Stomach smooth muscle (tissue), 2 donors: ENCODE data around the gene INPP4A.

ENCODE experiments used
- H3K27ac ChIP-seq: one replicate; pipeline ENCODE4 v1.7.0; 2013; ENCODE audit warnings: mild to moderate bottlenecking, low read length, inconsistent platforms
- H3K27me3 ChIP-seq, 2 donors: one replicate each; pipeline ENCODE4 v1.7.0; 2013; ENCODE audit warnings: low read length in 2 of 2; ENCODE audit not compliant: insufficient read depth in 2 of 2, control insufficient read depth in 1 of 2
- H3K36me3 ChIP-seq, 2 donors: one replicate each; pipeline ENCODE4 v1.7.0; 2013; ENCODE audit warnings: low read length in 2 of 2; ENCODE audit not compliant: control insufficient read depth in 2 of 2, insufficient read depth in 2 of 2
- H3K4me1 ChIP-seq: one replicate; pipeline ENCODE4 v1.7.0; 2013; ENCODE audit warnings: low read length; ENCODE audit not compliant: control insufficient read depth, insufficient read depth
- H3K4me3 ChIP-seq, 2 donors: one replicate each; pipeline ENCODE4 v1.7.0; 2013; ENCODE audit warnings: low read length in 2 of 2
- H3K9ac ChIP-seq, 2 donors: one replicate each; pipeline ENCODE4 v1.7.0; 2013; ENCODE audit warnings: low read length in 2 of 2, mild to moderate bottlenecking in 1 of 2
- H3K9me3 ChIP-seq, 2 donors: one replicate each; pipeline ENCODE4 v1.7.0; 2013; ENCODE audit warnings: low read length in 2 of 2; ENCODE audit not compliant: control insufficient read depth in 2 of 2
- donor health status: healthy.
- donor health status: Pancreatic carcinoma.

The INPP4A gene

DNA sequence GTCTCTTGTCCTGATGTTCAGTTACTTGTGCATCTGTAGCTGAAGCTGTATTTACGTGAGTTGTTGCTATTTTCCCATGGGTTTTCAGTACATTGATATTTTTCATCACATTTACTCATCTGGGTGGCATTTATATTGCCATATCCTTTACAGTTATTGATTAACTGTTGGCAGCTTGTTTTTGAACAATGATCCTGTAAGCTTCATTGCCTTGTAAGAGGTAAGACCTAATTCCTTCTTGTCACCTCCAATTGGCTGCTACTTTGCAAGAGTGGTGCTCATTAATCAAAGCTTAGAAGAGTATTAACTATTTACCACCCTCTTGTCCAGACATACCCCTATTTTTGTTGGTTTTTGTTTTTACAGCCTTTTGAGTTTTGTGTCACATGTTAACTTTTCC is 88.9 kb downstream of the INPP4A start:
- no peaks in the 10 kb centered on the region for H3K4me1 ChIP-seq
- H3K9ac ChIP-seq, result no peak overlapping the region
- no peak overlapping the region for H3K4me3 ChIP-seq
- H3K27me3 ChIP-seq, result no peaks in the 10 kb centered on the region
- no peak overlapping the region for H3K27ac ChIP-seq
- H3K36me3 ChIP-seq, result peaks cover 16 to 21% of the 10 kb centered on the region in 2 donors
- no peaks in the 10 kb centered on the region for H3K9me3 ChIP-seq

DNA sequence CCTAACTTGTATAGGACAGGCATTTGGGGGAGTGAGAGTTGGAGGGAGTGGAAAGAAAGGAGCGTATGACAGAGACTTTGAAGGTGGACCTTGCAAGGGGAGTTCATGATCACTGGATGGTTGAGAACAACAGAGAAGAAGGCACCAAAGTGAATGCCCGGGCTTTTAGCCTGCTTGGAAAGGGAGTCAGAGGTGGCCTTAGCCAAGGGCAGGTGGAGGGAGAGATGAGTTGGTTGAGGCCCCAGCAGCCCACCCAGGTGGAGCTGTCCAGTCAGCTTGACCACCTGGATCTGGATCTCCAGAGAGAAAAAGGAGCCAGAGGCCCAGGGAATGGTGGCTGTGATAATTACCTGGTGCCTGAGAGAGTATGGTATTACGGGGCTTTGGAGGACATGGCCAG is 90.1 kb downstream of the INPP4A start:
- H3K9ac ChIP-seq, result no peak overlapping the region
- no peak overlapping the region for H3K27ac ChIP-seq
- H3K4me3 ChIP-seq, result no peak overlapping the region
- no peaks in the 10 kb centered on the region for H3K27me3 ChIP-seq
- H3K36me3 ChIP-seq, result peaks cover 28 to 31% of the 10 kb centered on the region in 2 donors
- no peaks in the 10 kb centered on the region for H3K9me3 ChIP-seq
- H3K4me1 ChIP-seq, result no peaks in the 10 kb centered on the region

DNA sequence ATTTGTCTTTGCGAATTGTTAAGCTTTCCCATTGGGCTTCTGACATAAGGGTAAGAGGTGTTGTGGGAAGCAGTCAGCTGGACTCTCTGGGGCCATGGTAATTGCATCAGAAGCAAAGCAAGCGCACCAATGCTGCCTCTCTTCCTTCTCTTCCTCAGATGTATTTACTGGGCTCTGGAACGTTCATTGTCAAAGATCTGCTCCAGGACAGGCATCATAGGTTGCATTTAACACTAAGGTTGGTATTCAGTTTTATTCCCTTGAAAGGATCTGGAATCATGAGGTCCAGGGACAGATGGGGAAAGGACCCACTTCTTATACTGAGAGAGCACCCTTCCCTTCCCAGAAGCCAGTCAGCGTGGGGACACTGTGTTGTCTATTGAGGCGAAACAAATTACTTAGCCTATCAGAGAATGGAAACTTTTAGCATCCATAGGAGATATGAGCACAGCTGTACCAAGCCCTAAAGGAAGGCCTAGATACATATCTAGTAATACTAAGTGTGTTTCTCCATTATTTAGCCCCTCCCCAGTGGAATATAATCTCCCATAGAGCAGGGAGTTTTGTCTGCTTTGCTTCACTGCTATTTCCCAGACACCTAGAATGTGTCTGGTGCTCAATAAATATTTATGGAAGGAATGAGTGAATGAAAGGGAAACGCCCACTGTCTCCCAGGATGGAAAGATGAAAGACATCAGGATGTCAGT is 91.5 kb downstream of the INPP4A start:
- peaks cover 33 to 38% of the 10 kb centered on the region in 2 donors for H3K36me3 ChIP-seq
- no peaks in the 10 kb centered on the region for H3K9me3 ChIP-seq
- H3K4me1 ChIP-seq, result no peaks in the 10 kb centered on the region
- no peaks in the 10 kb centered on the region for H3K27me3 ChIP-seq
- H3K4me3 ChIP-seq, result no peak overlapping the region
- no peak overlapping the region for H3K9ac ChIP-seq
- H3K27ac ChIP-seq, result no peak overlapping the region

- H3K9ac ChIP-seq, result no peak overlapping the region
- H3K4me3 ChIP-seq, result no peak overlapping the region
- no peaks in the 10 kb centered on the region for H3K4me1 ChIP-seq
- H3K9me3 ChIP-seq, result no peaks in the 10 kb centered on the region
- H3K27me3 ChIP-seq, result no peaks in the 10 kb centered on the region
- no peak overlapping the region for H3K27ac ChIP-seq
- H3K36me3 ChIP-seq, result peaks cover 33 to 38% of the 10 kb centered on the region in 2 donors
Measured at GRCh38 chr2:98537390-98538126, 92.9 kb downstream of the INPP4A start.

DNA sequence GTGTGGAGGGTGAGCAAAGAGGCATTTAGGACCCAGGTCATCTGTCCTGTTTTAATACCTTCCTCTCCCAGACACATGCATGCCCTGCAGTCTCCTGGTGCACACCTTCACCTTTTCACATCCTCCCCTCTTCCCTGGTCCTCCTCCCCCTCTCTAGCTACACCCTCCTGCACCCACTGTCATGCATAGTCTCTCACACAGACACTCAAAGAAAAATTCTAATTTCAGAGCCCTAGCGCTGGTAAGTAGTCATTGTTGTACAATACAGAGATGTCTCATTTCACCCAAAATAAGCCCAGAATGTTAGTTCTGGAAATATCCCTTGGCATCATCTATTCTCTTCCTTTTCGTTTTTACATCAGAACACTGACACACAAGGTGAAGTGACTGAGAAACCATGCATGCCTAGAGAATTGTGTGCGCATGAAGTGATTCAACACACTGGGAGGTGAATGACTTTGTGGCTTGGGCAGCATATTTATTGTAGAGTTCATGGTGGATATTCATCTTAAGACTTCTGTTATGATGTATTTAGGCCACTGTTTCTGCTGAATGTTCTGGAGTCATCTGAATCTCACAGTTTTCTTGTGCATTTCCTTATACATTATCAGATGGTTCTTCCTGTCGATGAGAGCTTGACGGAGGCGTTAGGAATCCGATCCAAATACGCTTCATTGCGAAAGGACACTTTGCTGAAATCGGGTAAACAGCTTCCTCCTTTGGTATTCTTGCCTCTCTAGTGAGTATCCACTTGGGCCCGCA is 93.8 kb downstream of the INPP4A start:
- H3K27me3 ChIP-seq, result no peaks in the 10 kb centered on the region
- H3K4me3 ChIP-seq, result no peak overlapping the region
- H3K4me1 ChIP-seq, result no peaks in the 10 kb centered on the region
- peaks cover 37 to 38% of the 10 kb centered on the region in 2 donors for H3K36me3 ChIP-seq
- no peak overlapping the region for H3K27ac ChIP-seq
- H3K9ac ChIP-seq, result no peak overlapping the region
- H3K9me3 ChIP-seq, result no peaks in the 10 kb centered on the region

DNA sequence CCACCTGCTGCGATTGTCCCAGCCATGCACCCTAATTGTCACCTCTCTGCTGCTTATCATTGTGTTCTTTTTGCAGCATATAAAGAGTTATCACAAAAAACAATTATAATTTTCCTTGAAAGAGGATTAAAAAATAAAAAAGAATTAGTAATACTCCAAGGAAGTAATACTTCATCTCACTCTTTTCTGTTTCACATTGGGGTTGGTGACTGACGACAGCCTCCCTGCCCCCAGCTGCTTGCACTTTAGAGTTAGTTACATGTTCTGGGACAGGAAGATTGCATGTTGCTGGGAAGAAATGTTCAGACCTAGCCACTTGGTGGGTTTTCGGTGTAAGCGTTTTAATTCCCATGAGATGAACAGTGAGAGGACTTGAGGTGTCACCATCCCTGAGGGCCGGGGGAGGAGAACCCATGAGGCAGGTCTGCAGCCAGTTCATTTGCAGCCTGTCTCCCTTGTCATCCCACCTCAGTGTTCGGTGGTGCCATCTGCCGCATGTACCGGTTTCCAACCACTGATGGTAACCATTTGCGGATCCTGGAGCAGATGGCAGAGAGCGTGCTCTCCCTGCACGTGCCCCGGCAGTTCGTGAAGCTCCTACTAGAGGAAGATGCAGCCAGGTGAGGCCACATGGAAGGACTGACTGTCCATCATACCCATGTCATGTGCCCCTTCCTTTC is 94.5 kb downstream of the INPP4A start:
- H3K4me1 ChIP-seq, result no peaks in the 10 kb centered on the region
- peaks cover 37 to 43% of the 10 kb centered on the region in 2 donors for H3K36me3 ChIP-seq
- H3K27ac ChIP-seq, result no peak overlapping the region
- no peak overlapping the region for H3K9ac ChIP-seq
- H3K4me3 ChIP-seq, result no peak overlapping the region
- H3K27me3 ChIP-seq, result no peaks in the 10 kb centered on the region
- no peaks in the 10 kb centered on the region for H3K9me3 ChIP-seq

DNA sequence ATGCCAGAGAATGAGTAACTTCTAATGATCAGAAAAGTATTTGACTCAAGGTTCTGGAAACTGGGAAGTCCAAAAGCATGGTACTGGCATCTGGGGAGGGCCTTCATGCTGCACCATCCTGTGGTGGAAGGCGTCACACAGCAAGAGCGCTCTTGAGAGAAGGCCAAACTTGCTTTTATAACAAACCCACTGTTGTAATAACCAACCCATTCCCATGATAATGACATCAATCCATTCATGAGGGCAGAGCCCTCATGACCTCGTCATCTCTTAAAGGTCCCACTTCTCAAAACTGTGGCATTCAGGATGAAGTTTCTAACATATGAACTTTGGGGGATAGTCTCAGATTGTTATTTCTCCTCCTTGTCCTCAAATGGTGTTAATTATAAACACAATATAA is 95.9 kb downstream of the INPP4A start:
- no peak overlapping the region for H3K9ac ChIP-seq
- H3K27me3 ChIP-seq, result no peaks in the 10 kb centered on the region
- H3K4me1 ChIP-seq, result no peaks in the 10 kb centered on the region
- no peaks in the 10 kb centered on the region for H3K9me3 ChIP-seq
- H3K36me3 ChIP-seq, result peaks cover 49 to 50% of the 10 kb centered on the region in 2 donors
- H3K27ac ChIP-seq, result no peak overlapping the region
- H3K4me3 ChIP-seq, result no peak overlapping the region

DNA sequence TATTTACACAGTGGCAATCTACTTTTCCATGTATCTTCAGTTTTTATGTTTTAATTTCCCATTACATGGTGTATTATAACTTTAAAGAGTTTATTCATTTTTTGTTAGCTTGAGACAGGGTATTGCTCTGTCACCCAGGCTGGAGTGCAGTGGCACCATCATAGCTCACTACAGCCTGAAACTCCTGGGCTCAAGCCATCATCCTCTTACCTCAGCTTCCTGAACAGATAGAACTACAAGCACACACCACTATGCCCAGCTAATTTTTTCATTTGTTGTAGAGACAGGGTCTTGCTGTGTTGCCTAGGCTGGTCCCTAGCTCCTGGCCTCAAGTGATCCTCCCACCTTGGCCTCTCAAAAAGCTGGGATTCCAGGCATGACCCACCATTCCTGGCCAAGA is 96.8 kb downstream of the INPP4A start:
- no peaks in the 10 kb centered on the region for H3K9me3 ChIP-seq
- peaks cover 59% of the 10 kb centered on the region in 2 donors for H3K36me3 ChIP-seq
- H3K4me1 ChIP-seq, result no peaks in the 10 kb centered on the region
- H3K9ac ChIP-seq, result no peak overlapping the region
- H3K4me3 ChIP-seq, result no peak overlapping the region
- no peak overlapping the region for H3K27ac ChIP-seq
- H3K27me3 ChIP-seq, result no peaks in the 10 kb centered on the region

DNA sequence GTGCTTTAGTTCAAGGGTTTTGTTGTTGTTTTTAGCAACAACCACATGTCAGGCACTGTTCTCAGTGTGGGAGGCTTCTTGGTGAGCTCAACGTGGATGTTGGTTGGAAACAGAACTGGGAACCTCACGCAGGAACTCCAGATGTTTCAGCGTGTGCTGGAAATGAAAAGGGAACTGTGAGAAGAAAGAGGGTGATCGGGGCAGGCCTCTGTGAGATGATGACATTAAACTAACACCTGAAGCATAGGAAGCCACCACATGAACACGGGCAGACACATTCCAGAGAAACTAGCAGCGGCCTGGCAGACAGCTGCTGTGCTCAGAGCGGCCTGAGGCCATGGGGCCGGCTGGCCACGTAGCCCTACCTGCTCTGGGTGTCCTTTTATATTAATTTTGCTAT is 97.2 kb downstream of the INPP4A start:
- Histone ChIP-seq H3K36me3 (peaks cover 63% of the 10 kb centered on the region in 2 donors), H3K4me3 (no peak overlapping the region), H3K27me3 (no peaks in the 10 kb centered on the region), H3K4me1 (no peaks in the 10 kb centered on the region), H3K9me3 (no peaks in the 10 kb centered on the region), H3K27ac (no peak overlapping the region), H3K9ac (no peak overlapping the region)

- Histone ChIP-seq H3K27me3 (no peaks in the 10 kb centered on the region), H3K9me3 (no peaks in the 10 kb centered on the region), H3K4me3 (no peak overlapping the region), H3K9ac (no peak overlapping the region), H3K4me1 (no peaks in the 10 kb centered on the region), H3K27ac (no peak overlapping the region), H3K36me3 (peaks cover 59 to 64% of the 10 kb centered on the region in 2 donors)
Measured at GRCh38 chr2:98543214-98543613, 98.6 kb downstream of the INPP4A start.
